CD4-positive, alpha-beta T cell (primary cell): Measurements from ENCODE around the gene DRAM1. TPM values are rescaled to one million over a fixed set of nuclear protein-coding genes. Genes with fewer than 3 reads are reported as not detected.

Experiments
- ATAC-seq: fragments of 200-7000 bp; cut with Tn5 transposase; one replicate; pipeline ENCODE4 v1.10.0; 2022; ENCODE audit warnings: mild to moderate bottlenecking; ENCODE audit not compliant: poor library complexity
- CTCF ChIA-PET: fragments of 350-600 bp; sonication (Branson Sonifier 250); formaldehyde crosslinking; loops from one replicate; lab custom pipeline; 2021; ENCODE audit warnings: antibody characterized with exemption, inconsistent platforms; lab: Charles Lee
- POLR2A ChIA-PET: fragments of 350-600 bp; sonication (Branson Sonifier 250); formaldehyde crosslinking; loops from one replicate; lab custom pipeline; 2021; ENCODE audit warnings: antibody characterized with exemption, inconsistent platforms; lab: Charles Lee
- DNase-seq, 14 experiments: peaks; one replicate each; pipeline ENCODE4 v3.0.0-alpha.2; 2013 to 2020; ENCODE audit warnings: mixed read lengths in 2 of 14
- H3K27ac ChIP-seq, 2 donors: one replicate each; pipeline versions ENCODE4 v1.5.1 to v1.7.0; 2013; ENCODE audit warnings: low read length in 2 of 2, low read depth in 1 of 2, mild to moderate bottlenecking in 1 of 2
- H3K27me3 ChIP-seq, 2 experiments: 1 replicate in 1 of 2; 2 replicates in 1 of 2; pipeline versions ENCODE4 v1.6.1 to v1.7.0; 2013; ENCODE audit warnings: low read length in 2 of 2, control low read depth in 1 of 2, mild to moderate bottlenecking in 1 of 2, moderate library complexity in 1 of 2; ENCODE audit not compliant: insufficient read depth in 2 of 2, control insufficient read depth in 1 of 2
- H3K36me3 ChIP-seq: one replicate; pipeline ENCODE4 v1.6.1; 2013; ENCODE audit warnings: low read length, control low read depth; ENCODE audit not compliant: insufficient read depth
- H3K4me1 ChIP-seq: one replicate; pipeline ENCODE4 v1.6.1; 2013; ENCODE audit warnings: low read length, control low read depth; ENCODE audit not compliant: insufficient read depth
- H3K4me3 ChIP-seq: one replicate; pipeline ENCODE4 v1.5.1; 2013; ENCODE audit warnings: mild to moderate bottlenecking, low read length, moderate library complexity
- H3K9me3 ChIP-seq, 2 experiments: 1 replicate in 1 of 2; 2 replicates in 1 of 2; pipeline versions ENCODE4 v1.6.1 to v1.7.0; 2013; ENCODE audit warnings: low read length in 2 of 2, mild to moderate bottlenecking in 2 of 2, control low read depth in 1 of 2, moderate library complexity in 1 of 2; ENCODE audit not compliant: control insufficient read depth in 1 of 2, insufficient read depth in 1 of 2
- H3K27ac Mint-ChIP-seq: one replicate; pipeline ENCODE4 v1.8.0; 2020; ENCODE audit warnings: mixed read lengths
- H3K27me3 Mint-ChIP-seq: one replicate; pipeline ENCODE4 v1.8.0; 2021; ENCODE audit warnings: mixed read lengths
- H3K36me3 Mint-ChIP-seq: one replicate; pipeline ENCODE4 v1.8.0; 2021; ENCODE audit warnings: low read depth, mixed read lengths
- H3K4me1 Mint-ChIP-seq: one replicate; pipeline ENCODE4 v1.8.0; 2021; ENCODE audit warnings: low read depth, mixed read lengths
- H3K4me3 Mint-ChIP-seq: one replicate; pipeline ENCODE4 v1.8.0; 2020; ENCODE audit warnings: mild to moderate bottlenecking, mixed read lengths
- H3K9me3 Mint-ChIP-seq: one replicate; pipeline ENCODE4 v1.8.0; 2020; ENCODE audit warnings: mixed read lengths
- intact Hi-C, 2 experiments: fragments of 100-400 bp; cut with DNase I in 1 of 2; cut with micrococcal nuclease in 1 of 2; formaldehyde crosslinking; loops; one replicate each; pipeline versions ENCODE4 v1.15.1 to v1.9.0; 2023 to 2025; cut with DNase I, micrococcal nuclease
- total RNA-seq, 174 experiments: library from RNA in 2 of 174; stranded (reverse) in 2 of 174; gene quantifications; one replicate each; pipeline ENCODE4 v1.2.3 and lab custom pipeline; 2021 to 2026
- TF ChIP-seq, protein P1 (sequence below): fragments of 200-600 bp; IDR thresholded peaks from one replicate; pipeline ENCODE4 v1.8.0; 2022; ENCODE audit warnings: antibody characterized with exemption, mild to moderate bottlenecking

The DRAM1 gene
- total RNA-seq, 2 experiments from 2014 or later: 1.3 to 1.6 TPM

DNA sequence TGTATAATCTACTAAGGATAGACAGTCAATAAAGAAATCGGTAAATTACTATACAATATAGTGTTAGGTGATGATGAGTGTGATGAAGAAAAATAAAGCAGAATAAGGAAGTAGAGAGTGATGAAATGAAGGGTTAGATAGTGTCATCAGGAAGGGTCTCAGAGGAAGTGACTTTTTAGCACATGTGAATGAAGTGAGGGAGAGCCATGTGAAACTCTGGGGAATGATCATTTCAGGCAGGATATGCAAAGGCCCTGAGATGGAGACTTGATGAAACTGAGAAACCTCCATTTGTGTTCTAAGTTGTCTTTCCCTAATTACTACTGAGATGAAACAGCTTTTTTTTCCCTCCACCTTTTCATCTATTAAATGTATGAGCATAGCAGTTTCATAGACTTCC, 27.2 kb upstream of the DRAM1 start:
- ATAC-seq (no peak), DNase-seq (peak in 1 of 14 experiments; percentile 39)
- Mint-ChIP-seq H3K27me3 (no peaks in the 10 kb centered on the region), H3K27ac (no peak overlapping the region), H3K9me3 (no peaks in the 10 kb centered on the region), H3K36me3 (no peaks in the 10 kb centered on the region), H3K4me1 (no peaks in the 10 kb centered on the region), H3K4me3 (no peak overlapping the region)
- no peaks in the 10 kb centered on the region for H3K27me3 ChIP-seq
- no peaks in the 10 kb centered on the region for H3K36me3 ChIP-seq
- TF ChIP-seq, protein P1, sequence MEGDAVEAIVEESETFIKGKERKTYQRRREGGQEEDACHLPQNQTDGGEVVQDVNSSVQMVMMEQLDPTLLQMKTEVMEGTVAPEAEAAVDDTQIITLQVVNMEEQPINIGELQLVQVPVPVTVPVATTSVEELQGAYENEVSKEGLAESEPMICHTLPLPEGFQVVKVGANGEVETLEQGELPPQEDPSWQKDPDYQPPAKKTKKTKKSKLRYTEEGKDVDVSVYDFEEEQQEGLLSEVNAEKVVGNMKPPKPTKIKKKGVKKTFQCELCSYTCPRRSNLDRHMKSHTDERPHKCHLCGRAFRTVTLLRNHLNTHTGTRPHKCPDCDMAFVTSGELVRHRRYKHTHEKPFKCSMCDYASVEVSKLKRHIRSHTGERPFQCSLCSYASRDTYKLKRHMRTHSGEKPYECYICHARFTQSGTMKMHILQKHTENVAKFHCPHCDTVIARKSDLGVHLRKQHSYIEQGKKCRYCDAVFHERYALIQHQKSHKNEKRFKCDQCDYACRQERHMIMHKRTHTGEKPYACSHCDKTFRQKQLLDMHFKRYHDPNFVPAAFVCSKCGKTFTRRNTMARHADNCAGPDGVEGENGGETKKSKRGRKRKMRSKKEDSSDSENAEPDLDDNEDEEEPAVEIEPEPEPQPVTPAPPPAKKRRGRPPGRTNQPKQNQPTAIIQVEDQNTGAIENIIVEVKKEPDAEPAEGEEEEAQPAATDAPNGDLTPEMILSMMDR: no peak
- no peaks in the 10 kb centered on the region for H3K4me1 ChIP-seq
- ChIA-PET CTCF (no interaction called here), POLR2A (no interaction called here)
- no peak overlapping the region for H3K4me3 ChIP-seq
- no peak overlapping the region for H3K27ac ChIP-seq
- intact Hi-C loops: no loop called here
- no peaks in the 10 kb centered on the region for H3K9me3 ChIP-seq

DNA sequence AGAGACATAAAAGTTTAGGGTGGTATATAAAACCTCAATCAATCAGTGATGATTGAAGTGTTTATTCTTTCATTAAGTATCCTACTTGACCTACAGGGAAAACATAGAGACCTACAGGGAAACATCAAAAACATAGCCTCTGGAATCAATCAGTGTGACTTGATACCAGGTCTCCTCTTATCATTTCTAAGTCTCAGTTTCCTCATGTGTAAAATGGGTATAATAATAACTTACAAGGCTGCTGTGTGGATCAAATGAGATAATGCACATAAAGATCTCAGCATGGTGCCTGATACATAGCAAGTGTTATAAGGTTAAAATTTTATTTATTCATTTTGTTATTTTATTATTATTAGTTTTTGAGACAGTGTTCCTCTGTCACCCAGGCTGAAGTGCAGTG, 24.4 kb upstream of the DRAM1 start:
- Histone ChIP-seq H3K27me3 (no peaks in the 10 kb centered on the region), H3K4me1 (no peaks in the 10 kb centered on the region), H3K27ac (no peak overlapping the region), H3K36me3 (no peaks in the 10 kb centered on the region), H3K4me3 (no peak overlapping the region), H3K9me3 (no peaks in the 10 kb centered on the region)
- H3K27ac Mint-ChIP-seq: no peak overlapping the region
- H3K9me3 Mint-ChIP-seq: no peaks in the 10 kb centered on the region
- no peaks in the 10 kb centered on the region for H3K36me3 Mint-ChIP-seq
- ChIA-PET CTCF (no interaction called here), POLR2A (no interaction called here)
- H3K27me3 Mint-ChIP-seq: no peaks in the 10 kb centered on the region
- no peak for DNase-seq
- no peak overlapping the region for H3K4me3 Mint-ChIP-seq
- ATAC-seq: no peak
- TF ChIP-seq, protein P1: no peak
- intact Hi-C loops: no loop called here
- H3K4me1 Mint-ChIP-seq: no peaks in the 10 kb centered on the region

DNA sequence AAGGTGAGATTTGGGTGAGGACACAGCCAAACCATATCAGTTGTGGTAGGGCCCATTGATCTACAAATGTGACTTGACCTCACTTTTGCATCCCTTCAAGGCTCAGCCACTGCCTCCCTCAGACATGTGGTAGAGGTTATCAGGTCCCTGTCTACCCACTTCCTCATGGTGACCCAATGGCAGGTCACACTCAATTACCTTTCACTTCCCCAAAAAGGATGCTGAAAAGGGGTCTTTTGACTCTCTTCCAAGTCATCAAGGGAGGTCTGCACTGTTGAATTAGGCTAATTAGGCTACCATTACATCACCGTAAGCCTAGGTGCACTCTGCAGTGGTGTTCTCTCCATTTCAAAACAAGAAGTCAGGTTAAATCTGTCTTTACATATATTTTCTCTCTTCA, 22.6 kb upstream of the DRAM1 start:
- Histone ChIP-seq H3K27ac (no peak overlapping the region), H3K4me1 (no peaks in the 10 kb centered on the region)

More for the DNA sequence above, 22.6 kb upstream of the DRAM1 start:
- Histone ChIP-seq H3K9me3 (no peaks in the 10 kb centered on the region), H3K4me3 (no peak overlapping the region), H3K36me3 (no peaks in the 10 kb centered on the region), H3K27me3 (no peaks in the 10 kb centered on the region)
- Mint-ChIP-seq H3K9me3 (no peaks in the 10 kb centered on the region), H3K27ac (no peak overlapping the region), H3K27me3 (no peaks in the 10 kb centered on the region), H3K4me1 (no peaks in the 10 kb centered on the region), H3K4me3 (no peak overlapping the region), H3K36me3 (no peaks in the 10 kb centered on the region)
- ATAC-seq (no peak), DNase-seq (no peak)
- ChIA-PET POLR2A (no interaction called here), CTCF (no interaction called here)
- intact Hi-C loops: no loop called here
- TF ChIP-seq, protein P1: no peak
